TTC549 (cell line): ENCODE data around the gene FHIP2A.
"Not testable (repeated sequence)": the region's sequence is repeated elsewhere in the genome, so short reads cannot be mapped to it uniquely, and the experiment has no call there.

Source experiments
- FAIRE-seq: peaks from 2 replicates; lab custom pipeline; 2012; peaks lifted over from hg19 to GRCh38; lab: Jason Lieb, UNC

Gene FHIP2A

GRCh38 chr10:114821293-114821914 lies at the start of gene FHIP2A:
Gene FHIP2A, plus strand, starts transcription at chr10:114821780. Its CDS starts 299 bp downstream, at chr10:114822079.
- no peak for FAIRE-seq

- no peak for FAIRE-seq
Observed at GRCh38 chr10:114772496-114773196, 48.9 kb upstream of the FHIP2A start.

- no peak for FAIRE-seq
Observed at GRCh38 chr10:114773197-114773532, 48.4 kb upstream of the FHIP2A start.

- FAIRE-seq, result not testable (repeated sequence)
Observed at GRCh38 chr10:114775082-114775481, 46.5 kb upstream of the FHIP2A start.

GRCh38 chr10:114777415-114777814 lies 44.2 kb upstream of the FHIP2A start:
- no peak for FAIRE-seq

GRCh38 chr10:114779803-114780576 lies 41.6 kb upstream of the FHIP2A start:
- FAIRE-seq, result no peak

- FAIRE-seq, result no peak
Observed at GRCh38 chr10:114780577-114781184, 40.9 kb upstream of the FHIP2A start.

- FAIRE-seq, result no peak
Observed at GRCh38 chr10:114782666-114783065, 38.9 kb upstream of the FHIP2A start.

GRCh38 chr10:114783686-114784085 lies 37.9 kb upstream of the FHIP2A start:
- FAIRE-seq, result no peak

- peak; percentile 78 for FAIRE-seq
Observed at GRCh38 chr10:114786492-114786891, 35.1 kb upstream of the FHIP2A start.

- not testable (repeated sequence) for FAIRE-seq
Observed at GRCh38 chr10:114787131-114787530, 34.4 kb upstream of the FHIP2A start.

GRCh38 chr10:114791768-114792167 lies 29.8 kb upstream of the FHIP2A start:
- FAIRE-seq, result no peak

- FAIRE-seq, result no peak
Observed at GRCh38 chr10:114795039-114795438, 26.5 kb upstream of the FHIP2A start.

- no peak for FAIRE-seq
Observed at GRCh38 chr10:114800361-114800760, 21.2 kb upstream of the FHIP2A start.

GRCh38 chr10:114801411-114801813 lies 20.2 kb upstream of the FHIP2A start:
- no peak for FAIRE-seq

GRCh38 chr10:114802177-114802576 lies 19.4 kb upstream of the FHIP2A start:
- FAIRE-seq, result no peak

GRCh38 chr10:114806562-114807391 lies 14.8 kb upstream of the FHIP2A start:
- FAIRE-seq, result no peak

GRCh38 chr10:114808982-114809381 lies 12.6 kb upstream of the FHIP2A start:
- FAIRE-seq, result no peak

GRCh38 chr10:114810926-114811325 lies 10.7 kb upstream of the FHIP2A start:
- no peak for FAIRE-seq

GRCh38 chr10:114811862-114812261 lies 9.7 kb upstream of the FHIP2A start:
- no peak for FAIRE-seq

- FAIRE-seq, result no peak
Observed at GRCh38 chr10:114815791-114816190, 5.8 kb upstream of the FHIP2A start.

- no peak for FAIRE-seq
Observed at GRCh38 chr10:114816308-114816707, 5.3 kb upstream of the FHIP2A start.
